ENCODE results near the gene TMEM248. TPM values are rescaled to one million over a fixed set of nuclear protein-coding genes. Genes with fewer than 3 reads are reported as not detected.

The TMEM248 gene
- total and polyA plus RNA-seq, 2 of the 8 experiments (the other 6 are each of a cell fraction or from before 2014, with no cell fraction given) = 63.6 to 126 TPM

DNA sequence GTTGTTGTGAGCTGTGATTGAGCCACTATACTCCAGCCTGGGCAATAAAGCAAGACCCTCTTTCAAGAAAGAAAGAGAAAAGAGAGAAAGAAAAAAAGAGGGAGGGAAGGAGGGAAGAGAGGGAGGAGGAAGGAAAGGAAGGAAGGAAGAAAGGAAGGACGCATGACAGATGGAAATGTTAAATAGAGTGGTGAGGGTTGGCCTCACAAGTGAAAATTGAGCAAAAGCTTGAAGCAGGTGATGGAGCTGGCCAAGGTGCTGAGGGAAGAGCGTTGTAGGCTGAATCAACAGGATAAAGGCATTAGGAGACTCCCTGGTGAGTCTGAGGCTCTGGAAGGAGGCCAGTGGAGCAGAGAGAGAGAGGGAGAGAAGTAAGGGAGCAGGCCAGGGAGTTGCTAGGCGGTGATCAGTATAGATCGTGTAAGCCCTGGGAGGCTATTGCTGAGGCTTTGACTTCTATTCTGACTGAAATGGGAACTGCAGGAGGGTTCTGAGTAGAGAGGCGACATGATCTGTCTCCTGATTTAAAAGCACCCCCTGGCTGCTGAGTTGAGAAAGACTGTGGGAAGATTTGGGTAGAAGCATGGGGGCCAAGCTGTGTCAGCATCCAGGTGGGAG is 26.5 kb upstream of the TMEM248 start:
- CTCF ChIA-PET (ENCODE audit: partially characterized antibody) = interaction anchor here (0.6 to 3.4 kb wide), 20 partner anchors 10 to 336 kb away, joined by 3 to 36 read pairs (median 4); no protein-coding TSS in a partner anchor
- H2BK5ac ChIP-seq (ENCODE audit: low read depth, low read length) = no peak overlapping the region
- peak; percentile 39 to 61 for DNase-seq (ENCODE audit: low read depth in 1 of 2, low spot score in 2 of 2)
- TF ChIP-seq, protein P1, sequence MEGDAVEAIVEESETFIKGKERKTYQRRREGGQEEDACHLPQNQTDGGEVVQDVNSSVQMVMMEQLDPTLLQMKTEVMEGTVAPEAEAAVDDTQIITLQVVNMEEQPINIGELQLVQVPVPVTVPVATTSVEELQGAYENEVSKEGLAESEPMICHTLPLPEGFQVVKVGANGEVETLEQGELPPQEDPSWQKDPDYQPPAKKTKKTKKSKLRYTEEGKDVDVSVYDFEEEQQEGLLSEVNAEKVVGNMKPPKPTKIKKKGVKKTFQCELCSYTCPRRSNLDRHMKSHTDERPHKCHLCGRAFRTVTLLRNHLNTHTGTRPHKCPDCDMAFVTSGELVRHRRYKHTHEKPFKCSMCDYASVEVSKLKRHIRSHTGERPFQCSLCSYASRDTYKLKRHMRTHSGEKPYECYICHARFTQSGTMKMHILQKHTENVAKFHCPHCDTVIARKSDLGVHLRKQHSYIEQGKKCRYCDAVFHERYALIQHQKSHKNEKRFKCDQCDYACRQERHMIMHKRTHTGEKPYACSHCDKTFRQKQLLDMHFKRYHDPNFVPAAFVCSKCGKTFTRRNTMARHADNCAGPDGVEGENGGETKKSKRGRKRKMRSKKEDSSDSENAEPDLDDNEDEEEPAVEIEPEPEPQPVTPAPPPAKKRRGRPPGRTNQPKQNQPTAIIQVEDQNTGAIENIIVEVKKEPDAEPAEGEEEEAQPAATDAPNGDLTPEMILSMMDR (IDR thresholded peaks at IDR 0.05; ENCODE audit: control extremely low read depth in 1 of 3, insufficient read depth in 1 of 3, low read depth in 1 of 3, low read length in 3 of 3) = peak; percentile 19 to 39 (median 21)
- TF ChIP-seq YY1 (IDR thresholded peaks at IDR 0.05; ENCODE audit: low read depth, low read length) (no peak), CTBP2 (IDR thresholded peaks at IDR 0.05; ENCODE audit: borderline replicate concordance, insufficient read depth, insufficient read length, low read length) (no peak), POU5F1 (IDR thresholded peaks at IDR 0.05; ENCODE audit: low read depth, low read length) (no peak), KDM1A (IDR thresholded peaks at IDR 0.05; ENCODE audit: borderline replicate concordance, low read length) (no peak; the same call in 1 of the 2 replicates), SUZ12 (IDR thresholded peaks at IDR 0.05; ENCODE audit: low read length) (no peak), BRCA1 (IDR thresholded peaks at IDR 0.05; ENCODE audit: low read depth, low read length) (no peak), RAD21 (IDR thresholded peaks at IDR 0.05 in 1 of 2, conservative IDR thresholded peaks at IDR 0.05 in 1 of 2; ENCODE audit: low read depth in 2 of 2, low read length in 2 of 2) (peak; percentile 61), CREB1 (IDR thresholded peaks at IDR 0.05) (no peak), BCL11A (IDR thresholded peaks at IDR 0.05; ENCODE audit: low read depth in 2 of 2, low read length in 2 of 2) (no peak)

More for the DNA sequence above, 26.5 kb upstream of the TMEM248 start:
- no peaks in the 10 kb centered on the region for H3K9me3 ChIP-seq (ENCODE audit: insufficient read depth in 2 of 2, low read depth in 1 of 2, low read length in 1 of 2)
- no peaks in the 10 kb centered on the region for H4K20me1 ChIP-seq (replicated peaks in 1 of 2; ENCODE audit: control insufficient read depth in 1 of 2, insufficient read depth in 2 of 2, low read length in 2 of 2)
- no peak overlapping the region for H3K4me2 ChIP-seq (ENCODE audit: insufficient read depth in 1 of 2, low read depth in 2 of 2, low read length in 2 of 2)
- H3K79me1 ChIP-seq (ENCODE audit: low read depth, low read length) = no peaks in the 10 kb centered on the region
- H3K23ac ChIP-seq (ENCODE audit: insufficient read length) = no peak overlapping the region
- H4K91ac ChIP-seq (replicated peaks; ENCODE audit: insufficient read length, low read length) = no peak overlapping the region
- WGBS, 2 experiments (ENCODE audit: extremely low coverage in 1 of 2, insufficient coverage in 1 of 2, insufficient read length in 1 of 2, insufficient replicate concordance in 2 of 2, low coverage in 1 of 2, low lambda C conversion rate in 2 of 2, missing lambda C conversion rate in 1 of 2) = 54% methylated on average over 5 of the region's 5 CpGs; no CpG with 5 or more reads in 1 of the 2 experiments
- H3K18ac ChIP-seq (ENCODE audit: extremely low read depth, low read length) = no peak overlapping the region
- no peak overlapping the region for H2BK20ac ChIP-seq (ENCODE audit: low read length)
- H3K56ac ChIP-seq (replicated peaks; ENCODE audit: insufficient read length, low read depth, low read length) = no peak overlapping the region
- POLR2A ChIA-PET (ENCODE audit: partially characterized antibody) = interaction anchor here (0.7 to 2.5 kb wide), 4 partner anchors 10 to 474 kb away, joined by 3 to 10 read pairs (median 5); no protein-coding TSS in a partner anchor
- H3K36me3 ChIP-seq (ENCODE audit: control insufficient read depth in 2 of 4, insufficient read depth in 4 of 4, low read length in 3 of 4) = peaks cover 0 to 4% (median 1%) of the 10 kb centered on the region in 4 experiments; a peak in 4 of 8 replicates
- peak; percentile 72 for FAIRE-seq
- H2AFZ ChIP-seq (ENCODE audit: low read length) = no peak overlapping the region
- H3K23me2 ChIP-seq (ENCODE audit: low read depth, low read length) = no peaks in the 10 kb centered on the region; the same call in 1 of the 2 replicates
- H3K14ac ChIP-seq (ENCODE audit: insufficient read length) = no peak overlapping the region
- H2AK5ac ChIP-seq (ENCODE audit: low read depth, low read length) = no peak overlapping the region
- no peak overlapping the region for H3K9ac ChIP-seq (replicated peaks in 1 of 4; ENCODE audit: extremely low read depth in 1 of 4, low read depth in 3 of 4, low read length in 3 of 4)
- H2BK15ac ChIP-seq (ENCODE audit: low read length) = no peak overlapping the region
- no peaks in the 10 kb centered on the region for H3K79me2 ChIP-seq (ENCODE audit: control insufficient read depth in 1 of 2, insufficient read depth in 2 of 2, low read length in 2 of 2)
- H3K4ac ChIP-seq (replicated peaks; ENCODE audit: insufficient read length, low read depth, low read length) = no peak overlapping the region
- H2BK120ac ChIP-seq (replicated peaks; ENCODE audit: low read depth, low read length) = no peak overlapping the region
- H3K4me1 ChIP-seq (replicated peaks in 1 of 4; ENCODE audit: control insufficient read depth in 3 of 4, insufficient read depth in 4 of 4, low read length in 3 of 4) = no peaks in the 10 kb centered on the region
- no peak overlapping the region for H3K4me3 ChIP-seq (ENCODE audit: extremely low read depth in 1 of 4, insufficient read depth in 2 of 4, low read depth in 3 of 4, low read length in 4 of 4)
- H4K8ac ChIP-seq (ENCODE audit: extremely low read depth, insufficient read depth, low read length) = no peak overlapping the region
- H2BK12ac ChIP-seq (ENCODE audit: low read depth, low read length) = no peak overlapping the region
- H3K27me3 ChIP-seq (replicated peaks in 1 of 4; ENCODE audit: control insufficient read depth in 3 of 4, extremely low read depth in 1 of 4, insufficient read depth in 3 of 4, low read length in 3 of 4) = no peaks in the 10 kb centered on the region
- H4K5ac ChIP-seq (ENCODE audit: insufficient read length, low read depth, low read length) = no peak overlapping the region
- no peak overlapping the region for H3K27ac ChIP-seq (ENCODE audit: low read depth, low read length)

Measured in H1 (cell line).